HFFc6 (cell line): ENCODE results near the gene CCBE1. TPM values are rescaled to one million over a fixed set of nuclear protein-coding genes. Genes with fewer than 3 reads are reported as not detected.

Source experiments
- DNase-seq: peaks from one replicate; pipeline ENCODE4 v3.0.0-alpha.2; 2018
- H3K27ac Mint-ChIP-seq: 2 replicates; pipeline ENCODE4 v1.8.0; 2020; ENCODE audit warnings: mild to moderate bottlenecking, mixed read lengths
- H3K27me3 Mint-ChIP-seq: 2 replicates; pipeline ENCODE4 v1.8.0; 2021; ENCODE audit warnings: mild to moderate bottlenecking, moderate library complexity, mixed read lengths; ENCODE audit not compliant: insufficient read depth
- H3K36me3 Mint-ChIP-seq: 2 replicates; pipeline ENCODE4 v1.8.0; 2021; ENCODE audit warnings: low read depth, mixed read lengths
- H3K4me1 Mint-ChIP-seq: 2 replicates; pipeline ENCODE4 v1.8.0; 2020; ENCODE audit warnings: low read depth, mixed read lengths
- H3K4me3 Mint-ChIP-seq: 2 replicates; pipeline ENCODE4 v1.8.0; 2020; ENCODE audit warnings: mild to moderate bottlenecking, moderate library complexity, mixed read lengths
- H3K9me3 Mint-ChIP-seq: 2 replicates; pipeline ENCODE4 v1.8.0; 2020; ENCODE audit warnings: mild to moderate bottlenecking, mixed read lengths
- CTCF ChIP-seq: fragments of 200-600 bp; sonication (generic); IDR thresholded peaks from 2 replicates; pipeline ENCODE4 v1.5.0; 2021; ENCODE audit warnings: antibody characterized with exemption, mild to moderate bottlenecking
- total RNA-seq, 6 experiments: library from RNA; stranded (reverse); fragmentation: NEBNext Ultra II Directional; extraction: Animal tissue kit (Norgen Biotek cat#: 25700); gene quantifications; 2 replicates in 1 of 6; 3 replicates in 5 of 6; pipeline ENCODE4 v1.2.3, GENCODE V29; 2021

The CCBE1 gene
- total RNA-seq, 6 experiments from 2014 or later = 161 to 223 (median 206) TPM

DNA sequence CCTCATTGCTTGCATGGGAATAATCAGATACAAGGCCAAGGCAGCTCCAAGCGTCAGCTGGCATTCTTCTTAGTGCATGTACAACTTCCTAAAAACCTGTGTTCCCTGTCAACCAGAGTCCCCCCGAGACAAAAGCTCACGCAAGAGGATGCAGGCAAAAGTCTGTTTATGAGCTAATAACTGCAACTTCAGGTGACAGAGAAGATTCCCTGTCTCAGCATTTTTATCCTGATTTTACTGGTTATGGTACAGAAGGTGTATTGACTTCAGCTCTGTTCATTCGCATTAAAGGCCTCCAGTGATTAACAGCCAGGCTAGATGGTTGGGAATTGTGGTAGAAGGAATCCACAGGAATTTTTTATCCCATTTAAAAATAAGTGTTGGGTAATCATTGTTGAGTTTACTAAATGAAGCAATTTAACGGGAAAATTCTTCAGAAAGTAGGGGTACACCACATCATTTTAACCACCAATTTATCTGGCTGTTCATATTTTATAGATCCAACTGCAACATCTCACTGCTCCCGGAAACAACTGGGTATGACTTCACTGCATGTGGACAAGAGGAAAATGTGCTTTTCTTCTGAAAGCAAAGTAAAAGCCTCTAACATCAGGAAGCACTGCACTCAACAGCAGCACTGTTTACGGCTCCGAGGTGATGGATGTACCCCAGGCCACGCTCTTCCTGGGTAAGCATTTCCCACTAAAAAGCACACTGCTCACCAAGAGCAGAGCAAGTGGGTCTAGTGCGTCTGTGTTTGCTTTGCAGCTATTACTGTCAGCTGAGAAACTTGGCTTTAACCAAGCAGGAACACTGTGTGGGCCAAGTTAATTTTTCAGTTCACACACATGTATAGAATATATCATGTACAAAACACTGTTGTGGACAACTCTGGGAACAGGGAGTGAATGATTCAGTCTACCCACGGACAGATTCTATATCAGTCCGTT, 31.9 kb downstream of the CCBE1 start:
- no peak for DNase-seq
- peaks cover 2% of the 10 kb centered on the region; the same call in 1 of the 2 replicates for H3K27me3 Mint-ChIP-seq
- no peaks in the 10 kb centered on the region for H3K9me3 Mint-ChIP-seq
- no peak for TF ChIP-seq CTCF
- H3K36me3 Mint-ChIP-seq = peaks cover 31% of the 10 kb centered on the region
- peaks cover 83% of the 10 kb centered on the region for H3K4me1 Mint-ChIP-seq
- peak overlapping the region; percentile 70 for H3K4me3 Mint-ChIP-seq
- peak overlapping the region; percentile 74 for H3K27ac Mint-ChIP-seq

DNA sequence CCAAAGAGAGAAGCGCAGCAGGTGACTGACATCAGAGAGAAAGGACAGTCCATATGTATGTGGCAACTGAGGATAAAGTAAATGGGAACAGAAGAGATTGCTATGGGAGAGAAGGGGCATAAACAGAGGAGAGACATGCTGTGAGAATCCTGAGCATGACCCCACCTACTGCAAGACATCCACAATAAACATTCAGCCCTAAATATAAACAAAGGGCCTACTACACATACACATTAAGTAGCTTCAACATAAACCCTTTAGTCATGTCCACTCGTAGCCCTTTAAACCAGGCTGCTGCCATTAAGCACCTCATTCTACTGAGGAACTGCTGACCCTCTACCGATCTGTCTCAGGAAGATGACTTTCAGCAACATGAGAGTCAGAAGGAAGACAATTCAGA, 32.9 kb downstream of the CCBE1 start:
- peaks cover 2% of the 10 kb centered on the region; the same call in 1 of the 2 replicates for H3K27me3 Mint-ChIP-seq
- DNase-seq = no peak
- H3K4me3 Mint-ChIP-seq = no peak overlapping the region
- peaks cover 27% of the 10 kb centered on the region for H3K36me3 Mint-ChIP-seq
- peak overlapping the region; percentile 54 for H3K27ac Mint-ChIP-seq
- no peaks in the 10 kb centered on the region for H3K9me3 Mint-ChIP-seq
- peaks cover 84% of the 10 kb centered on the region for H3K4me1 Mint-ChIP-seq
- TF ChIP-seq CTCF = no peak

DNA sequence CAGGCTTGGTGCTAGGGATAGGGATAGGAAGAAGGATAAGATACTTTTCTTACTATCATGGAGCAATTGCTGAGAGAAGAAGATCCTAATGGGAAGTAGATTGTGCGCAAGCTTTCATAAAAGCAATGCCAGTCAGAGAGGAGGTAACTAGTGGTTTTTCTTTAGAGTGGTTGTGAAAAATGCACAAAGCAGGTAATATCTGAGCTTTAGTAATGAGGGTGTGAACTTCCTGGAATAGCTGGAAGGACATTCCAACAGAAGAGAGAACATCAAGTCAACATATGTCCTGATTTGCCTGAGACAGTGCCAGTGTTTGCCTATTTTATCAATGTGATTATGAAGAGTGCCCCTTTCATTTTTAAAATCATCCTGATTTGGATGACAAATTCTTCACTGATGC, 34.1 kb downstream of the CCBE1 start:
- H3K9me3 Mint-ChIP-seq = no peaks in the 10 kb centered on the region
- peaks cover 2% of the 10 kb centered on the region; the same call in 1 of the 2 replicates for H3K27me3 Mint-ChIP-seq
- DNase-seq = no peak
- H3K4me1 Mint-ChIP-seq = peaks cover 88% of the 10 kb centered on the region
- no peak for TF ChIP-seq CTCF
- no peak overlapping the region for H3K4me3 Mint-ChIP-seq
- H3K27ac Mint-ChIP-seq = peak overlapping the region; percentile 13
- H3K36me3 Mint-ChIP-seq = peaks cover 27% of the 10 kb centered on the region

DNA sequence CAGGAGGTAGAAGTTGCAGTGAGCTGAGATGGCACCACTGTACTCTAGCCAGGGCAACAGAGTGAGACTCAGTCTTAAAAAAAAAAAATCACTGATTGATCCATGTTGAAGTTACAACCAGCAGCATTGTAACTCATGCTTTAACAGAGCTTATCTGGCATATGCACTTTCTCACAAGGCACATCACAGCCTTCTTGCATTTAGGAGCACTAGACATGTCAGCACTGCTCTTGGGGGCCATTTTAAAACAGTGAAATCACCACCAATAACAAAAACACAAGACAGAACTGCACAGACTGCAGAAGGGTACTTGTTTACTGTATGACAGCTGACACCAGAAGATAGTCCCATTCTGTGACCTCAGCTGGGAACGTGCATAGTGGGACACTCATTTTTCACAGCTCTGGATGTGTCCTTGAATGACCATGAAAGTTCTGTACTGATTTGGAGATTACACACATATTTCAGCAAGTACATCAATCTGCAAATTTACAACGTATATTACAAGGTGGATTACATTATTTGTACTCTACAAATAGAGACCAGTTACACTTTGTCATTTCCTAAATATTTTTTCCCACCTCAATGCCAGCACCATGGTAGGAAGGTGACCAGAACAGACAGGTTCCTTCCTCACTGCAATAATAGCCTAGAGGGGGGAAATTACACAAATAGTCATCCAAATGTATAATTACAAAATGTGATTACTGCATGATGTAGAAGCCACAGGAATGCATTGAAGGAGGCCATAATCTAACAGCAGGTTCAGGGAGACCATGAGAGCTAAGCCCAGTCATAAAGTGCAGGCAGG, 35.1 kb downstream of the CCBE1 start:
- H3K27me3 Mint-ChIP-seq = peaks cover 2% of the 10 kb centered on the region; the same call in 1 of the 2 replicates
- peak overlapping the region; percentile 60; the same call in 1 of the 2 replicates for H3K27ac Mint-ChIP-seq
- DNase-seq = peak; percentile 44
- peaks cover 91% of the 10 kb centered on the region for H3K4me1 Mint-ChIP-seq
- peaks cover 24% of the 10 kb centered on the region for H3K36me3 Mint-ChIP-seq
- no peaks in the 10 kb centered on the region for H3K9me3 Mint-ChIP-seq
- no peak overlapping the region for H3K4me3 Mint-ChIP-seq
- TF ChIP-seq CTCF = no peak
